Stimulated activated CD8-positive, alpha-beta memory T cell treated with anti-CD3 and anti-CD28 coated beads, Interleukin-15, amount 100 ng/mL, for 4 hours (primary cell): Measurements from ENCODE around the gene SDK2.

Experiments
- DNase-seq, 2 donors: peaks; one replicate each; pipeline ENCODE4 v3.0.0-alpha.2; 2020; ENCODE audit warnings: low read depth in 2 of 2

Gene SDK2

GRCh38 chr17:73610331-73610911, 33.8 kb downstream of the SDK2 start:
- DNase-seq, result no peak

GRCh38 chr17:73609758-73610157, 34.5 kb downstream of the SDK2 start:
- no peak for DNase-seq

- no peak for DNase-seq
Measured at GRCh38 chr17:73609060-73609459, 35.2 kb downstream of the SDK2 start.

- DNase-seq, result no peak
Measured at GRCh38 chr17:73605444-73605843, 38.8 kb downstream of the SDK2 start.

- no peak for DNase-seq
Measured at GRCh38 chr17:73604476-73604875, 39.8 kb downstream of the SDK2 start.

- no peak for DNase-seq
Measured at GRCh38 chr17:73603971-73604370, 40.3 kb downstream of the SDK2 start.

GRCh38 chr17:73600103-73600871, 44.0 kb downstream of the SDK2 start:
- no peak for DNase-seq

GRCh38 chr17:73599599-73599998, 44.6 kb downstream of the SDK2 start:
- DNase-seq, result no peak

- no peak for DNase-seq
Measured at GRCh38 chr17:73598212-73598611, 46.0 kb downstream of the SDK2 start.

- DNase-seq, result no peak
Measured at GRCh38 chr17:73595931-73596330, 48.3 kb downstream of the SDK2 start.

- DNase-seq, result no peak
Measured at GRCh38 chr17:73595479-73595878, 48.8 kb downstream of the SDK2 start.

GRCh38 chr17:73595068-73595467, 49.2 kb downstream of the SDK2 start:
- no peak for DNase-seq

- no peak for DNase-seq
Measured at GRCh38 chr17:73594598-73594997, 49.6 kb downstream of the SDK2 start.

GRCh38 chr17:73594025-73594424, 50.2 kb downstream of the SDK2 start:
- no peak for DNase-seq

GRCh38 chr17:73593249-73593965, 50.8 kb downstream of the SDK2 start:
- DNase-seq, result no peak

GRCh38 chr17:73592501-73592961, 51.7 kb downstream of the SDK2 start:
- DNase-seq, result no peak

GRCh38 chr17:73592079-73592415, 52.2 kb downstream of the SDK2 start:
- no peak for DNase-seq

GRCh38 chr17:73591296-73592078, 52.8 kb downstream of the SDK2 start:
- DNase-seq, result no peak

GRCh38 chr17:73589363-73589980, 54.8 kb downstream of the SDK2 start:
- DNase-seq, result no peak

GRCh38 chr17:73588891-73589290, 55.4 kb downstream of the SDK2 start:
- no peak for DNase-seq

- no peak for DNase-seq
Measured at GRCh38 chr17:73588301-73588846, 55.9 kb downstream of the SDK2 start.
